Spleen (tissue), 11 donors: Measurements from ENCODE around the gene IL1RAPL1. TPM values are rescaled to one million over a fixed set of nuclear protein-coding genes. Genes with fewer than 3 reads are reported as not detected.

Experiments
- DNase-seq: peaks from one replicate; pipeline ENCODE4 v3.0.0-alpha.2; 2020
- H3K27ac ChIP-seq, 8 donors: fragments of 200-600 bp; sonication (generic) in 7 of 8; 1 replicate in 4 of 8; 2 replicates in 4 of 8; pipeline versions ENCODE4 v1.5.0 to v1.8.0; 2016 to 2021; ENCODE audit warnings: inconsistent platforms in 4 of 8, mild to moderate bottlenecking in 4 of 8, moderate library complexity in 1 of 8
- H3K27me3 ChIP-seq, 7 donors: fragments of 200-600 bp; sonication (generic) in 6 of 7; replicated peaks in 1 of 7; 1 replicate in 4 of 7; 2 replicates in 3 of 7; pipeline versions ENCODE4 v1.5.0 to v1.8.0; 2016 to 2021; ENCODE audit warnings: inconsistent platforms in 3 of 7, mild to moderate bottlenecking in 1 of 7
- H3K36me3 ChIP-seq, 6 donors: fragments of 200-600 bp; sonication (generic) in 5 of 6; 1 replicate in 4 of 6; 2 replicates in 2 of 6; pipeline versions ENCODE4 v1.5.0 to v1.8.0; 2016 to 2021; ENCODE audit warnings: inconsistent platforms in 2 of 6
- H3K4me1 ChIP-seq, 6 donors: fragments of 200-600 bp; sonication (generic) in 5 of 6; 1 replicate in 3 of 6; 2 replicates in 3 of 6; pipeline versions ENCODE4 v1.5.0 to v1.8.0; 2016 to 2021; ENCODE audit warnings: inconsistent platforms in 3 of 6
- H3K4me3 ChIP-seq, 8 donors: fragments of 200-600 bp; sonication (generic) in 7 of 8; 1 replicate in 4 of 8; 2 replicates in 4 of 8; pipeline versions ENCODE4 v1.5.0 to v1.8.0; 2016 to 2021; ENCODE audit warnings: inconsistent platforms in 4 of 8, mild to moderate bottlenecking in 4 of 8, moderate library complexity in 2 of 8
- H3K9me3 ChIP-seq, 8 donors: fragments of 200-600 bp; sonication (generic) in 7 of 8; 1 replicate in 4 of 8; 2 replicates in 4 of 8; pipeline versions ENCODE4 v1.5.0 to v1.8.0; 2016 to 2021; ENCODE audit warnings: inconsistent platforms in 4 of 8
- POLR2A ChIP-seq, 3 donors: fragments of 450-650 bp; IDR thresholded peaks; one replicate each; pipeline ENCODE4 v1.5.1; 2017; ENCODE audit warnings: antibody characterized with exemption in 3 of 3, mild to moderate bottlenecking in 1 of 3
- POLR2AphosphoS5 ChIP-seq, 3 donors: sonication (generic); formaldehyde crosslinking; IDR thresholded peaks; one replicate each; pipeline ENCODE4 v1.5.1; 2017; ENCODE audit warnings: antibody characterized with exemption in 3 of 3
- WGBS, 5 donors: extraction: QIAGEN DNeasy Blood & Tissue Kit in 3 of 5; methylation state at CpG; one replicate each; pipeline versions ENCODE4 v1.1.5 to v1.1.7; 2013 to 2018; 5-methylcytosine and 5-hydroxymethylcytosine counted together
- intact Hi-C: fragments of 100-400 bp; cut with DNase I; formaldehyde crosslinking; loops from one replicate; pipeline ENCODE4 v1.15.0; 2023; ENCODE audit warnings: low total_unique reads
- polyA plus RNA-seq, 3 donors: library from polyadenylated mRNA; stranded (reverse); fragments of 200-250 nt; gene quantifications; one replicate each; pipeline ENCODE4 v1.2.1, GENCODE V29; 2013
- total RNA-seq, 7 donors: library from RNA; depleted of rRNA in 3 of 7; stranded (reverse); fragments of >200 nt in 3 of 7; fragmentation: NEBNext Ultra II Directional in 4 of 7; extraction: Animal tissue kit (Norgen Biotek cat#: 25700) in 4 of 7; gene quantifications; one replicate each; pipeline versions ENCODE4 v1.1.0 to v1.2.1, GENCODE V29; 2016 to 2021
- TF ChIP-seq, protein P1 (sequence below), 11 experiments: fragments of 200-600 bp in 7 of 11; fragments of 450-650 bp in 4 of 11; sonication (generic) in 4 of 11; IDR thresholded peaks in 8 of 11; conservative IDR thresholded peaks in 3 of 11; 1 replicate in 7 of 11; 2 replicates in 4 of 11; pipeline versions ENCODE4 v1.4.0 to v1.8.0; 2016 to 2021; ENCODE audit warnings: antibody characterized with exemption in 11 of 11, inconsistent platforms in 4 of 11, mild to moderate bottlenecking in 1 of 11
- donor health status: healthy with polysubstance abuse.
- donor health status: DM: no; HTN: no; CAD: no; lungs with moderate emphysema.
- donor health status: DM: no; HTN: no; CAD: no.
- donor health status: Bipolar disorder and iron deficiency.
- donor health status: healthy.
- donor health status: DM: no; HTN: no; CAD: no.
- donor health status: DM: yes; HTN: yes; CAD: no.

Gene IL1RAPL1
- total and polyA plus RNA-seq, 10 donors: 0.03 to 0.19 TPM; not detected in 8

DNA sequence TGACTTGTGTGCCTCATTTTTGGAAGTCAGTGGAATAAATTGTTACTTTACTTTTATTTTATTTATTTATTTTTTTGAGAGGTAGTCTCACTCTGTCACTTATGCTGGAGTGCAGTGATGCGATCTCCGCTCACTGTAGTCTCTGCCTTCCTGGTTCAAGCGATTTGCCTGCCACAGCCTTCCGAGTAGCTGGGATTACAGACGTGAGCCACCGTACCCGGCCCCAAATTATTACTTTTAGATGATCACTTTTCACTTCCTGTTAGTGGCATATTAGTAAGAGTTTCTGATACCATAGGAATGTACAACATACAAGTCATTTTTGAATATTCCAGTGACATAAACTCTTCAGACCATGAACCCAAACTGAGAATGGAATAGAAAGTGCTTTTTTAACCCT, 1017.1 kb downstream of the IL1RAPL1 start:
- 79 to 96% (median 91%) methylated on average over 7 of the region's 7 CpGs for WGBS, 5 donors
- no peak for DNase-seq

DNA sequence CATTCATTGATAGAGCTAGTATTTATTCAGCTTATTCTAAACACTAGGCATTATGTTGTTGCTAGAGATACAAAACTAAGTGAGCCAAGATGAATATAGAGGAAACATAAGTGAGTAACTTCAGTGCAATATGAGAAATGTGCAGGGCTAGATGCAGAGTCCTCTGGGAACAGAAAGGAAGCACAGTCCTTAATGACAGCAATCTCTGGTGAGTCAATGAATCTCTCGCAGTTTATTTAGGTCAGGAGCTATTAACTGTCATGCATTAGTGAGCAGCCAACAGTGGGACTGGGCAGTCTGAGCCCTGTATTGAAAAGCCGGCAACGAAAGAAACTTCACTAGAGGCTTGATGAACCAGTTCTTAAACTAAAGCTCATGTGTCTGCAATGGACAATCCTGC, 1030.0 kb downstream of the IL1RAPL1 start:
- TF ChIP-seq, protein P1, sequence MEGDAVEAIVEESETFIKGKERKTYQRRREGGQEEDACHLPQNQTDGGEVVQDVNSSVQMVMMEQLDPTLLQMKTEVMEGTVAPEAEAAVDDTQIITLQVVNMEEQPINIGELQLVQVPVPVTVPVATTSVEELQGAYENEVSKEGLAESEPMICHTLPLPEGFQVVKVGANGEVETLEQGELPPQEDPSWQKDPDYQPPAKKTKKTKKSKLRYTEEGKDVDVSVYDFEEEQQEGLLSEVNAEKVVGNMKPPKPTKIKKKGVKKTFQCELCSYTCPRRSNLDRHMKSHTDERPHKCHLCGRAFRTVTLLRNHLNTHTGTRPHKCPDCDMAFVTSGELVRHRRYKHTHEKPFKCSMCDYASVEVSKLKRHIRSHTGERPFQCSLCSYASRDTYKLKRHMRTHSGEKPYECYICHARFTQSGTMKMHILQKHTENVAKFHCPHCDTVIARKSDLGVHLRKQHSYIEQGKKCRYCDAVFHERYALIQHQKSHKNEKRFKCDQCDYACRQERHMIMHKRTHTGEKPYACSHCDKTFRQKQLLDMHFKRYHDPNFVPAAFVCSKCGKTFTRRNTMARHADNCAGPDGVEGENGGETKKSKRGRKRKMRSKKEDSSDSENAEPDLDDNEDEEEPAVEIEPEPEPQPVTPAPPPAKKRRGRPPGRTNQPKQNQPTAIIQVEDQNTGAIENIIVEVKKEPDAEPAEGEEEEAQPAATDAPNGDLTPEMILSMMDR (IDR thresholded peaks at IDR 0.05 in 8 of 11, conservative IDR thresholded peaks at IDR 0.05 in 3 of 11): no peak
- TF ChIP-seq POLR2AphosphoS5 (IDR thresholded peaks at IDR 0.05): no peak
- TF ChIP-seq POLR2A (IDR thresholded peaks at IDR 0.05): no peak
- Histone ChIP-seq H3K4me1 (no peaks in the 10 kb centered on the region), H3K9me3 (no peaks in the 10 kb centered on the region), H3K27ac (no peak overlapping the region), H3K27me3 (no peaks in the 10 kb centered on the region), H3K36me3 (no peaks in the 10 kb centered on the region), H3K4me3 (no peak overlapping the region)
- no peak for DNase-seq
- intact Hi-C loops: no loop called here
- WGBS, 5 donors: 58 to 74% (median 68%) methylated on average over 3 of the region's 3 CpGs

More for the DNA sequence above, 1017.1 kb downstream of the IL1RAPL1 start:
- H3K36me3 ChIP-seq: no peaks in the 10 kb centered on the region
- no peak overlapping the region for H3K4me3 ChIP-seq
- H3K9me3 ChIP-seq: no peaks in the 10 kb centered on the region
- intact Hi-C loops: no loop called here
- H3K27me3 ChIP-seq: no peaks in the 10 kb centered on the region
- H3K27ac ChIP-seq: no peak overlapping the region
- H3K4me1 ChIP-seq: no peaks in the 10 kb centered on the region
- no peak for TF ChIP-seq POLR2AphosphoS5 (IDR thresholded peaks at IDR 0.05)

DNA sequence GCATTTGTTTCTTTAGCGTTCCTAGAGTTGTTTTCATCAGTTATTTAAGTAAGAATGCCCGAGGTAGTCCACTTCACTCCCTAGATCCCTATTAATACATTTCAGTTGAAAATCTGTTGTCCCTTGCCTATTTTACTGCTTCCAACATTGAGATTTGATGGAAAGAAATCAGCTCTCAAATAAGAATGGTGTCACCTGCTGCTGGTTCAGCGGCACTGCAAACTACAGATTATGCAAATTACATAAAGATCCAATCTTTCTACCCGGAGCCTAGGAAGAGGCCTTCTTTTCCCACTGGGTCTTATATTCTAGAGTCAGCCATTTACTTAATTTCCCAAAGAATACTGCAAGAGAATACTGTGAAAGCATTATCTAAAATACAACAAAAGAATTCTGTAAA, 1030.5 kb downstream of the IL1RAPL1 start:
- WGBS, 5 donors: 53 to 82% (median 73%) methylated on average over 4 of the region's 4 CpGs
- H3K4me3 ChIP-seq: no peak overlapping the region
- no peaks in the 10 kb centered on the region for H3K9me3 ChIP-seq
- H3K27me3 ChIP-seq: no peaks in the 10 kb centered on the region
- no peaks in the 10 kb centered on the region for H3K36me3 ChIP-seq
- no peak for DNase-seq
- intact Hi-C loops: no loop called here
- H3K4me1 ChIP-seq: no peaks in the 10 kb centered on the region
- no peak overlapping the region for H3K27ac ChIP-seq
- TF ChIP-seq POLR2A (IDR thresholded peaks at IDR 0.05): no peak
- no peak for TF ChIP-seq POLR2AphosphoS5 (IDR thresholded peaks at IDR 0.05)
- TF ChIP-seq, protein P1 (IDR thresholded peaks at IDR 0.05 in 8 of 11, conservative IDR thresholded peaks at IDR 0.05 in 3 of 11): no peak

DNA sequence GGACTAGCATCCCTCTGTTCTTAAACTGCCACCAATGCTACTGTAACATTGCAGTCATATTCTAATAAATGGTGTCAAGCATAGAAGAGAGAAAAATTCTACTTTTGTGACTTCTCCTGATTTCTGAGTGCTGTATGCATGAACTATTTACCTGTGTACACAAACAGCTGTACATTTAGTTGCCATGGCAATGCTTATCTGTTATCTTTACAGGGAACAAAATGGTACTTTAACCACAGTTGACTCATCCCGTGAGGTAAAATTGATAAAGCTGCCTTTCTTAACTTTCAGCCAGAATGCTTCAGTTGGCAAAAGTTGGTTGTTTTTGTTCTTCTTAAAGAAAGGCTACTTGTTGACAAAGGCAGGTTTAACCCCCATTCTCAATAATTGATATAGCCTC, 1040.6 kb downstream of the IL1RAPL1 start:
- DNase-seq: no peak
- no peaks in the 10 kb centered on the region for H3K27me3 ChIP-seq
- intact Hi-C loops: no loop called here
- H3K4me1 ChIP-seq: no peaks in the 10 kb centered on the region
- H3K27ac ChIP-seq: no peak overlapping the region
- TF ChIP-seq POLR2AphosphoS5 (IDR thresholded peaks at IDR 0.05): no peak
- TF ChIP-seq, protein P1 (IDR thresholded peaks at IDR 0.05 in 8 of 11, conservative IDR thresholded peaks at IDR 0.05 in 3 of 11): no peak
- TF ChIP-seq POLR2A (IDR thresholded peaks at IDR 0.05): no peak
- no peaks in the 10 kb centered on the region for H3K36me3 ChIP-seq
- no peaks in the 10 kb centered on the region for H3K9me3 ChIP-seq
- no peak overlapping the region for H3K4me3 ChIP-seq
- 72 to 100% (median 83%) methylated on average over 1 of the region's 1 CpG for WGBS, 5 donors

DNA sequence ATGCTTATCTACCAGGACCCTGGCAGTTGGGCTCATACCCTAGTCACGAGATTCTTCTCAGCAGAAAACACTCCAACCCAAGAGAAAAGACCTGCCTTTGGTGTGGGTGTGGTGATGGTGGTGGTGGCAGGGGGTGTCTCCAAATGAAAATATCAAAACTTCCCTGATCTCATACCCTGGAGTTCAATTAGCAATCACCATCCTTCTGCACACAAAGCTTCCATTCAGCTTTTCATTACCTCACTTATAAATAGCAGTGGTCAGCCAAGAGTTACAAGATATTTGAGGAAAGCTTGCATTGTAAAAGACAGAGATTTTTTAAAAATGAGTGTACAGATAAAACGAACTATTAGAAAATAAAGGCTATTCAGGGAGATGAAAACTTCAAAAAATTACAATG, 1047.3 kb downstream of the IL1RAPL1 start:
- no peak overlapping the region for H3K27ac ChIP-seq
- H3K27me3 ChIP-seq: no peaks in the 10 kb centered on the region
- no peak for DNase-seq
- no peaks in the 10 kb centered on the region for H3K9me3 ChIP-seq
- no peaks in the 10 kb centered on the region for H3K4me1 ChIP-seq
- 22 to 69% (median 54%) methylated on average over 2 of the region's 2 CpGs for WGBS, 5 donors
- no peak for TF ChIP-seq POLR2A (IDR thresholded peaks at IDR 0.05)
- TF ChIP-seq POLR2AphosphoS5 (IDR thresholded peaks at IDR 0.05): no peak
- TF ChIP-seq, protein P1 (IDR thresholded peaks at IDR 0.05 in 8 of 11, conservative IDR thresholded peaks at IDR 0.05 in 3 of 11): no peak
- H3K4me3 ChIP-seq: no peak overlapping the region
- H3K36me3 ChIP-seq: no peaks in the 10 kb centered on the region
- intact Hi-C loops: no loop called here
